ENCODE measurements around the gene NFRKB. TPM values are rescaled to one million over a fixed set of nuclear protein-coding genes. Genes with fewer than 3 reads are reported as not detected.

Gene NFRKB
- polyA plus RNA-seq, 1 donor from 2014 or later: 26.7 TPM

GRCh38 chr11:129918361-129918760 is 23.0 kb upstream of the NFRKB start:
- Histone ChIP-seq H3K4me3 (ENCODE audit: low read length) (no peak overlapping the region), H3K27me3 (ENCODE audit: insufficient read depth, low read depth, low read length) (no peaks in the 10 kb centered on the region), H3K9me2 (ENCODE audit: insufficient read depth, low read length) (no peaks in the 10 kb centered on the region), H3F3A (ENCODE audit: insufficient read depth, low read length, poor library complexity, severe bottlenecking) (no peaks in the 10 kb centered on the region), H3K27ac (ENCODE audit: low read length) (no peak overlapping the region), H3K4me2 (ENCODE audit: low read length) (no peak overlapping the region), H4K20me1 (ENCODE audit: insufficient read depth) (no peaks in the 10 kb centered on the region), H2AFZ (ENCODE audit: low read depth, low read length) (no peak overlapping the region), H3K36me3 (ENCODE audit: insufficient read depth, low read length) (peaks cover 9% of the 10 kb centered on the region), H3K9me3 (ENCODE audit: low read length) (no peaks in the 10 kb centered on the region), H3K9ac (ENCODE audit: low read length) (no peak overlapping the region), H3K79me2 (replicated peaks; ENCODE audit: insufficient read depth, low read length) (no peaks in the 10 kb centered on the region)
- TF ChIP-seq POLR2AphosphoS5 (IDR thresholded peaks at IDR 0.05): no peak
- no peak for TF ChIP-seq SMC3 (conservative IDR thresholded peaks at IDR 0.05; ENCODE audit: poor library complexity)
- no peak for TF ChIP-seq EZH2 (IDR thresholded peaks at IDR 0.05; ENCODE audit: borderline replicate concordance, insufficient read depth, low read length, poor library complexity, severe bottlenecking)
- TF ChIP-seq MXI1 (conservative IDR thresholded peaks at IDR 0.05; ENCODE audit: poor library complexity, severe bottlenecking): no peak
- no peak for TF ChIP-seq EP300 (conservative IDR thresholded peaks at IDR 0.05; ENCODE audit: poor library complexity, severe bottlenecking)
- TF ChIP-seq RAD21 (conservative IDR thresholded peaks at IDR 0.05): no peak
- TF ChIP-seq, protein P1, sequence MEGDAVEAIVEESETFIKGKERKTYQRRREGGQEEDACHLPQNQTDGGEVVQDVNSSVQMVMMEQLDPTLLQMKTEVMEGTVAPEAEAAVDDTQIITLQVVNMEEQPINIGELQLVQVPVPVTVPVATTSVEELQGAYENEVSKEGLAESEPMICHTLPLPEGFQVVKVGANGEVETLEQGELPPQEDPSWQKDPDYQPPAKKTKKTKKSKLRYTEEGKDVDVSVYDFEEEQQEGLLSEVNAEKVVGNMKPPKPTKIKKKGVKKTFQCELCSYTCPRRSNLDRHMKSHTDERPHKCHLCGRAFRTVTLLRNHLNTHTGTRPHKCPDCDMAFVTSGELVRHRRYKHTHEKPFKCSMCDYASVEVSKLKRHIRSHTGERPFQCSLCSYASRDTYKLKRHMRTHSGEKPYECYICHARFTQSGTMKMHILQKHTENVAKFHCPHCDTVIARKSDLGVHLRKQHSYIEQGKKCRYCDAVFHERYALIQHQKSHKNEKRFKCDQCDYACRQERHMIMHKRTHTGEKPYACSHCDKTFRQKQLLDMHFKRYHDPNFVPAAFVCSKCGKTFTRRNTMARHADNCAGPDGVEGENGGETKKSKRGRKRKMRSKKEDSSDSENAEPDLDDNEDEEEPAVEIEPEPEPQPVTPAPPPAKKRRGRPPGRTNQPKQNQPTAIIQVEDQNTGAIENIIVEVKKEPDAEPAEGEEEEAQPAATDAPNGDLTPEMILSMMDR (IDR thresholded peaks at IDR 0.05; ENCODE audit: poor library complexity, severe bottlenecking): no peak

- no peaks in the 10 kb centered on the region for H4K20me1 ChIP-seq (ENCODE audit: insufficient read depth)
- TF ChIP-seq, protein P2, sequence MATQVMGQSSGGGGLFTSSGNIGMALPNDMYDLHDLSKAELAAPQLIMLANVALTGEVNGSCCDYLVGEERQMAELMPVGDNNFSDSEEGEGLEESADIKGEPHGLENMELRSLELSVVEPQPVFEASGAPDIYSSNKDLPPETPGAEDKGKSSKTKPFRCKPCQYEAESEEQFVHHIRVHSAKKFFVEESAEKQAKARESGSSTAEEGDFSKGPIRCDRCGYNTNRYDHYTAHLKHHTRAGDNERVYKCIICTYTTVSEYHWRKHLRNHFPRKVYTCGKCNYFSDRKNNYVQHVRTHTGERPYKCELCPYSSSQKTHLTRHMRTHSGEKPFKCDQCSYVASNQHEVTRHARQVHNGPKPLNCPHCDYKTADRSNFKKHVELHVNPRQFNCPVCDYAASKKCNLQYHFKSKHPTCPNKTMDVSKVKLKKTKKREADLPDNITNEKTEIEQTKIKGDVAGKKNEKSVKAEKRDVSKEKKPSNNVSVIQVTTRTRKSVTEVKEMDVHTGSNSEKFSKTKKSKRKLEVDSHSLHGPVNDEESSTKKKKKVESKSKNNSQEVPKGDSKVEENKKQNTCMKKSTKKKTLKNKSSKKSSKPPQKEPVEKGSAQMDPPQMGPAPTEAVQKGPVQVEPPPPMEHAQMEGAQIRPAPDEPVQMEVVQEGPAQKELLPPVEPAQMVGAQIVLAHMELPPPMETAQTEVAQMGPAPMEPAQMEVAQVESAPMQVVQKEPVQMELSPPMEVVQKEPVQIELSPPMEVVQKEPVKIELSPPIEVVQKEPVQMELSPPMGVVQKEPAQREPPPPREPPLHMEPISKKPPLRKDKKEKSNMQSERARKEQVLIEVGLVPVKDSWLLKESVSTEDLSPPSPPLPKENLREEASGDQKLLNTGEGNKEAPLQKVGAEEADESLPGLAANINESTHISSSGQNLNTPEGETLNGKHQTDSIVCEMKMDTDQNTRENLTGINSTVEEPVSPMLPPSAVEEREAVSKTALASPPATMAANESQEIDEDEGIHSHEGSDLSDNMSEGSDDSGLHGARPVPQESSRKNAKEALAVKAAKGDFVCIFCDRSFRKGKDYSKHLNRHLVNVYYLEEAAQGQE (IDR thresholded peaks at IDR 0.05; ENCODE audit: borderline replicate concordance): no peak
- TF ChIP-seq EP300 (conservative IDR thresholded peaks at IDR 0.05; ENCODE audit: poor library complexity, severe bottlenecking) (no peak), MXI1 (conservative IDR thresholded peaks at IDR 0.05; ENCODE audit: poor library complexity, severe bottlenecking) (no peak), POLR2AphosphoS5 (IDR thresholded peaks at IDR 0.05) (no peak)
- no peak overlapping the region for H2AFZ ChIP-seq (ENCODE audit: low read depth, low read length)
- no peaks in the 10 kb centered on the region for H3K9me2 ChIP-seq (ENCODE audit: insufficient read depth, low read length)
- no peaks in the 10 kb centered on the region for H3K79me2 ChIP-seq (replicated peaks; ENCODE audit: insufficient read depth, low read length)
- H3K9ac ChIP-seq (ENCODE audit: low read length): no peak overlapping the region
- H3K36me3 ChIP-seq (ENCODE audit: insufficient read depth, low read length): peaks cover 9% of the 10 kb centered on the region
- H3K4me3 ChIP-seq (ENCODE audit: low read length): no peak overlapping the region
- no peaks in the 10 kb centered on the region for H3K27me3 ChIP-seq (ENCODE audit: insufficient read depth, low read depth, low read length)
- no peaks in the 10 kb centered on the region for H3K9me3 ChIP-seq (ENCODE audit: low read length)
- no peak overlapping the region for H3K4me2 ChIP-seq (ENCODE audit: low read length)
- H3F3A ChIP-seq (ENCODE audit: insufficient read depth, low read length, poor library complexity, severe bottlenecking): no peaks in the 10 kb centered on the region
- H3K27ac ChIP-seq (ENCODE audit: low read length): no peak overlapping the region
Observed at GRCh38 chr11:129917231-129917630, 21.9 kb upstream of the NFRKB start.

DNA sequence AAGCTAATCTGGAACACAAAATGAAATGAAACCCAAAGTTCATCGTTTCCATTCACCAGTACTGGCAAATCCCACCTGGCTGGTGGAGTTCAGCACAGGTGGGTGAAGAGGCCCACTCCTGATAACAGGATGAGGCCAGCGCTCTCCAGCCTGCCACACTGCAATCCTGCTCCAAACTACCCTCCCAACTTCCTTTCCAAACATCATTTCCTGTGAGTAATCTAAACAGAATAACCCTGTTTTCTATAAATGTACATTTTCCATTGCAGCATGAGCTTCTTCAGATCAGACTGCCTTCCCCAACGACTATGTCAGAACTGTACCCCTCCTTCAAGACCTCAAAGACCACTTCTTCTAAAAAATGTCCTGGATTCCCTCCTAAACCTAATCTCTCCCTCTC is 15.9 kb upstream of the NFRKB start:
- Histone ChIP-seq H4K20me1 (ENCODE audit: insufficient read depth) (no peaks in the 10 kb centered on the region), H3K4me3 (ENCODE audit: low read length) (no peak overlapping the region), H3F3A (ENCODE audit: insufficient read depth, low read length, poor library complexity, severe bottlenecking) (no peaks in the 10 kb centered on the region), H3K27me3 (ENCODE audit: insufficient read depth, low read depth, low read length) (no peaks in the 10 kb centered on the region), H3K36me3 (ENCODE audit: insufficient read depth, low read length) (peaks cover 5% of the 10 kb centered on the region), H3K79me2 (replicated peaks; ENCODE audit: insufficient read depth, low read length) (no peaks in the 10 kb centered on the region), H3K9ac (ENCODE audit: low read length) (no peak overlapping the region), H3K4me2 (ENCODE audit: low read length) (no peak overlapping the region), H3K9me2 (ENCODE audit: insufficient read depth, low read length) (no peaks in the 10 kb centered on the region), H3K27ac (ENCODE audit: low read length) (no peak overlapping the region), H3K9me3 (ENCODE audit: low read length) (no peaks in the 10 kb centered on the region), H2AFZ (ENCODE audit: low read depth, low read length) (no peak overlapping the region)
- no peak for TF ChIP-seq RAD21 (conservative IDR thresholded peaks at IDR 0.05)
- TF ChIP-seq, protein P2 (IDR thresholded peaks at IDR 0.05; ENCODE audit: borderline replicate concordance): no peak
